ENCODE results near the gene MKI67.

Gene MKI67

GRCh38 chr10:128070161-128070560 is 56.1 kb downstream of the MKI67 start:
- H3K79me2 ChIP-seq (ENCODE audit: low read length), result no peaks in the 10 kb centered on the region
- H2AFZ ChIP-seq (ENCODE audit: low read length), result no peak overlapping the region
- no peaks in the 10 kb centered on the region for H3K27me3 ChIP-seq (replicated peaks; ENCODE audit: insufficient read depth, low read length)
- H3K4me1 ChIP-seq (ENCODE audit: low read length), result peaks cover 16% of the 10 kb centered on the region
- no peak overlapping the region for H3K27ac ChIP-seq (ENCODE audit: low read length)
- no peaks in the 10 kb centered on the region for H3K9me2 ChIP-seq (replicated peaks; ENCODE audit: insufficient read depth, low read length)
- H3K4me3 ChIP-seq (ENCODE audit: low read length), result no peak overlapping the region
- no peak for DNase-seq
- H3K4me2 ChIP-seq (ENCODE audit: low read depth, low read length), result no peak overlapping the region
- H4K20me1 ChIP-seq (ENCODE audit: insufficient read depth, low read length), result no peaks in the 10 kb centered on the region
- no peaks in the 10 kb centered on the region for H3K9me3 ChIP-seq (replicated peaks; ENCODE audit: insufficient read depth, low read length)
- no peak overlapping the region for H3K9ac ChIP-seq (ENCODE audit: low read length)
- H3K36me3 ChIP-seq (replicated peaks; ENCODE audit: insufficient read depth, low read length), result no peaks in the 10 kb centered on the region
- peaks cover 5% of the 10 kb centered on the region for H3F3A ChIP-seq (ENCODE audit: insufficient read depth, low read length)
- TF ChIP-seq EZH2phosphoT487 (IDR thresholded peaks at IDR 0.05; ENCODE audit: low read length) (no peak), EZH2 (optimal IDR thresholded peaks at IDR 0.05; ENCODE audit: low read depth, low read length) (no peak), CTCF (IDR thresholded peaks at IDR 0.05; ENCODE audit: low read length) (no peak)

GRCh38 chr10:128069351-128070051 is 56.7 kb downstream of the MKI67 start:
- peak overlapping the region; percentile 61 for H3K27ac ChIP-seq (ENCODE audit: low read length)
- peak; percentile 74 for TF ChIP-seq CTCF (IDR thresholded peaks at IDR 0.05; ENCODE audit: low read length)
- no peak for TF ChIP-seq EZH2phosphoT487 (IDR thresholded peaks at IDR 0.05; ENCODE audit: low read length)
- H3K9ac ChIP-seq (ENCODE audit: low read length), result no peak overlapping the region
- H3K4me2 ChIP-seq (ENCODE audit: low read depth, low read length), result 0 out of 2 replicates have a peak overlapping the region, but pooled peaks have one; percentile 14
- H2AFZ ChIP-seq (ENCODE audit: low read length), result no peak overlapping the region
- H3K36me3 ChIP-seq (replicated peaks; ENCODE audit: insufficient read depth, low read length), result no peaks in the 10 kb centered on the region
- no peaks in the 10 kb centered on the region for H3K79me2 ChIP-seq (ENCODE audit: low read length)
- H3K4me1 ChIP-seq (ENCODE audit: low read length), result peaks cover 22% of the 10 kb centered on the region
- no peak overlapping the region for H3K4me3 ChIP-seq (ENCODE audit: low read length)
- no peaks in the 10 kb centered on the region for H3K9me2 ChIP-seq (replicated peaks; ENCODE audit: insufficient read depth, low read length)
- H4K20me1 ChIP-seq (ENCODE audit: insufficient read depth, low read length), result no peaks in the 10 kb centered on the region
- H3K9me3 ChIP-seq (replicated peaks; ENCODE audit: insufficient read depth, low read length), result no peaks in the 10 kb centered on the region
- peaks cover 11% of the 10 kb centered on the region for H3F3A ChIP-seq (ENCODE audit: insufficient read depth, low read length)
- no peaks in the 10 kb centered on the region for H3K27me3 ChIP-seq (replicated peaks; ENCODE audit: insufficient read depth, low read length)
- DNase-seq, result peak; percentile 80

- no peaks in the 10 kb centered on the region for H3K36me3 ChIP-seq (replicated peaks; ENCODE audit: insufficient read depth, low read length)
- no peaks in the 10 kb centered on the region for H3K27me3 ChIP-seq (replicated peaks; ENCODE audit: insufficient read depth, low read length)
- H3K4me2 ChIP-seq (ENCODE audit: low read depth, low read length), result 0 out of 2 replicates have a peak overlapping the region, but pooled peaks have one; percentile 14
Measured at GRCh38 chr10:128068398-128069285, 57.6 kb downstream of the MKI67 start.

More at GRCh38 chr10:128068398-128069285, 57.6 kb downstream of the MKI67 start:
- Histone ChIP-seq H3K4me1 (ENCODE audit: low read length) (peaks cover 31% of the 10 kb centered on the region), H4K20me1 (ENCODE audit: insufficient read depth, low read length) (no peaks in the 10 kb centered on the region), H3K4me3 (ENCODE audit: low read length) (no peak overlapping the region), H3K9ac (ENCODE audit: low read length) (no peak overlapping the region), H3K9me3 (replicated peaks; ENCODE audit: insufficient read depth, low read length) (no peaks in the 10 kb centered on the region), H3F3A (ENCODE audit: insufficient read depth, low read length) (peaks cover 20% of the 10 kb centered on the region), H3K27ac (ENCODE audit: low read length) (peak overlapping the region; percentile 61), H3K79me2 (ENCODE audit: low read length) (no peaks in the 10 kb centered on the region), H2AFZ (ENCODE audit: low read length) (no peak overlapping the region), H3K9me2 (replicated peaks; ENCODE audit: insufficient read depth, low read length) (no peaks in the 10 kb centered on the region)
- TF ChIP-seq EZH2 (optimal IDR thresholded peaks at IDR 0.05; ENCODE audit: low read depth, low read length) (no peak), EZH2phosphoT487 (IDR thresholded peaks at IDR 0.05; ENCODE audit: low read length) (no peak), CTCF (IDR thresholded peaks at IDR 0.05; ENCODE audit: low read length) (no peak)
- DNase-seq, result peak; percentile 73
